Natural killer cell (primary cell): ENCODE results near the gene KIAA1671. TPM values are rescaled to one million over a fixed set of nuclear protein-coding genes. Genes with fewer than 3 reads are reported as not detected.

ENCODE experiments used
- ATAC-seq, 3 donors: fragments of 150-1000 bp in 2 of 3; fragments of 200-7000 bp in 1 of 3; cut with Tn5 transposase; 1 replicate in 1 of 3; 2 replicates in 2 of 3; pipeline ENCODE4 v1.10.0; 2021; ENCODE audit warnings: mild to moderate bottlenecking in 2 of 3, moderate library complexity in 2 of 3
- DNase-seq, 2 donors: peaks; one replicate each; pipeline versions ENCODE4 v3.0.0 to v3.0.0-alpha.2; 2013 to 2021; ENCODE audit warnings: mixed read lengths in 1 of 2
- H3K27ac ChIP-seq: one replicate; pipeline ENCODE4 v1.5.1; 2013; ENCODE audit warnings: mild to moderate bottlenecking, low read length
- H3K27me3 ChIP-seq: one replicate; pipeline ENCODE4 v1.6.1; 2013; ENCODE audit warnings: low read length; ENCODE audit not compliant: control insufficient read depth, insufficient read depth
- H3K36me3 ChIP-seq: one replicate; pipeline ENCODE4 v1.6.1; 2013; ENCODE audit warnings: low read length; ENCODE audit not compliant: control insufficient read depth, insufficient read depth
- H3K4me1 ChIP-seq: one replicate; pipeline ENCODE4 v1.6.1; 2013; ENCODE audit warnings: low read length; ENCODE audit not compliant: control insufficient read depth, insufficient read depth
- H3K4me3 ChIP-seq: one replicate; pipeline ENCODE4 v1.5.1; 2013; ENCODE audit warnings: low read length
- H3K9me3 ChIP-seq: one replicate; pipeline ENCODE4 v1.6.1; 2013; ENCODE audit warnings: low read length; ENCODE audit not compliant: control insufficient read depth, insufficient read depth
- H3K27ac Mint-ChIP-seq, 2 donors: one replicate each; pipeline ENCODE4 v1.8.0; 2022; ENCODE audit warnings: mild to moderate bottlenecking in 2 of 2, mixed read lengths in 2 of 2, moderate library complexity in 1 of 2
- H3K27me3 Mint-ChIP-seq, 2 donors: one replicate each; pipeline ENCODE4 v1.8.0; 2022; ENCODE audit warnings: low read depth in 2 of 2, mixed read lengths in 2 of 2
- H3K36me3 Mint-ChIP-seq: one replicate; pipeline ENCODE4 v1.8.0; 2022; ENCODE audit warnings: mixed read lengths
- H3K4me1 Mint-ChIP-seq, 2 donors: one replicate each; pipeline ENCODE4 v1.8.0; 2022; ENCODE audit warnings: mixed read lengths in 2 of 2
- H3K4me3 Mint-ChIP-seq: one replicate; pipeline ENCODE4 v1.8.0; 2022; ENCODE audit warnings: mild to moderate bottlenecking, moderate library complexity, mixed read lengths
- H3K9me3 Mint-ChIP-seq, 2 donors: one replicate each; pipeline ENCODE4 v1.8.0; 2022; ENCODE audit warnings: mixed read lengths in 2 of 2
- WGBS: methylation state at CpG from one replicate; pipeline ENCODE4 v1.1.7; 2013; ENCODE audit warnings: missing lambda C conversion rate; ENCODE audit not compliant: insufficient coverage; 5-methylcytosine and 5-hydroxymethylcytosine counted together
- intact Hi-C: fragments of 100-400 bp; cut with micrococcal nuclease; formaldehyde crosslinking; loops from one replicate; pipeline ENCODE4 v1.14.2; 2022
- total RNA-seq, 4 donors: library from RNA; stranded (reverse); fragments of 120-200 nt in 1 of 4; gene quantifications; one replicate each; pipeline versions ENCODE4 v1.2.3 to v1.2.4, GENCODE V29; 2013 to 2022
- TF ChIP-seq, protein P1 (sequence below): fragments of 200-600 bp; IDR thresholded peaks from one replicate; pipeline ENCODE4 v1.8.0; 2022; ENCODE audit warnings: antibody characterized with exemption

The KIAA1671 gene
- total RNA-seq, 3 donors from 2014 or later (not counting 1 experiment from before 2014, with no cell fraction given), result 3.6 to 24.0 (median 7.3) TPM

- ATAC-seq (no peak), DNase-seq (no peak)
- no peak overlapping the region for H3K27ac Mint-ChIP-seq
- no peak overlapping the region for H3K4me3 ChIP-seq
- H3K36me3 ChIP-seq, result no peaks in the 10 kb centered on the region
- WGBS, result 94% methylated on average over 1 of the region's 1 CpG
- no peaks in the 10 kb centered on the region for H3K9me3 ChIP-seq
- H3K9me3 Mint-ChIP-seq, result no peaks in the 10 kb centered on the region
- peak overlapping the region; percentile 25 for H3K4me3 Mint-ChIP-seq
- H3K27ac ChIP-seq, result no peak overlapping the region
- H3K27me3 Mint-ChIP-seq, result peaks cover 2 to 5% of the 10 kb centered on the region in 2 donors
- peaks cover 22% of the 10 kb centered on the region for H3K4me1 ChIP-seq
- H3K36me3 Mint-ChIP-seq, result no peaks in the 10 kb centered on the region
- TF ChIP-seq, protein P1, sequence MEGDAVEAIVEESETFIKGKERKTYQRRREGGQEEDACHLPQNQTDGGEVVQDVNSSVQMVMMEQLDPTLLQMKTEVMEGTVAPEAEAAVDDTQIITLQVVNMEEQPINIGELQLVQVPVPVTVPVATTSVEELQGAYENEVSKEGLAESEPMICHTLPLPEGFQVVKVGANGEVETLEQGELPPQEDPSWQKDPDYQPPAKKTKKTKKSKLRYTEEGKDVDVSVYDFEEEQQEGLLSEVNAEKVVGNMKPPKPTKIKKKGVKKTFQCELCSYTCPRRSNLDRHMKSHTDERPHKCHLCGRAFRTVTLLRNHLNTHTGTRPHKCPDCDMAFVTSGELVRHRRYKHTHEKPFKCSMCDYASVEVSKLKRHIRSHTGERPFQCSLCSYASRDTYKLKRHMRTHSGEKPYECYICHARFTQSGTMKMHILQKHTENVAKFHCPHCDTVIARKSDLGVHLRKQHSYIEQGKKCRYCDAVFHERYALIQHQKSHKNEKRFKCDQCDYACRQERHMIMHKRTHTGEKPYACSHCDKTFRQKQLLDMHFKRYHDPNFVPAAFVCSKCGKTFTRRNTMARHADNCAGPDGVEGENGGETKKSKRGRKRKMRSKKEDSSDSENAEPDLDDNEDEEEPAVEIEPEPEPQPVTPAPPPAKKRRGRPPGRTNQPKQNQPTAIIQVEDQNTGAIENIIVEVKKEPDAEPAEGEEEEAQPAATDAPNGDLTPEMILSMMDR, result no peak
- no peaks in the 10 kb centered on the region for H3K27me3 ChIP-seq
- H3K4me1 Mint-ChIP-seq, result peaks cover 20 to 23% of the 10 kb centered on the region in 2 donors
- intact Hi-C loops, result no loop called here
These were observed 31.6 kb downstream of the KIAA1671 start for GRCh38 chr22:24984122-24984521.

DNA sequence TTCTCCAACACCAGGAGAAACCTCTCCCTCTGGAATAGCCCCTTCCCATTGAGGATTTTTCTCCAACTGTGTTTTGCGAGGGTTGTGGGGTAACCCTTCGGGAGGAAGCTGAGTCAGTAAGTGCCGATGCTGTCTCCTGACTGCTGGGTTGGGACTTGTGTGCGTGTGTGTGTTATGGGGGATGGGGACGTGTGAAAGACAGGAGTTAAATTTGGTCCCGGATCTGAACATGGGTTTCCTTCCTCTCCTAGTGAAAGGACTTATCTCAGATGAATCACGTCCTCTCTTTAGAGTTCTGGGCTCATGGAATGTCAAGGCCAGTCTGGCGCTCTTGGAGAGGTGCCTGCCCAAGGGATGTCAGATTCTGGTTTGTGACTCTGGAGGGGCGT is 33.3 kb downstream of the KIAA1671 start:
- peak; percentile 15 to 76 (median 68) for ATAC-seq
- no peak overlapping the region for H3K4me3 ChIP-seq

GRCh38 chr22:24986816-24987215 is 34.3 kb downstream of the KIAA1671 start:
- H3K4me1 Mint-ChIP-seq, result peaks cover 20 to 28% of the 10 kb centered on the region in 2 donors
- DNase-seq (peak in 1 of 2 donors; percentile 31), ATAC-seq (peak in 2 of 3 donors; percentile 67 to 68)

More for the DNA sequence above, 33.3 kb downstream of the KIAA1671 start:
- peak in 1 of 2 donors; percentile 10 for DNase-seq
- Histone ChIP-seq H3K36me3 (no peaks in the 10 kb centered on the region), H3K27me3 (no peaks in the 10 kb centered on the region), H3K27ac (no peak overlapping the region), H3K9me3 (no peaks in the 10 kb centered on the region), H3K4me1 (peaks cover 22% of the 10 kb centered on the region)
- peak overlapping the region; percentile 54 for H3K4me3 Mint-ChIP-seq
- H3K9me3 Mint-ChIP-seq, result no peaks in the 10 kb centered on the region
- H3K4me1 Mint-ChIP-seq, result peaks cover 20 to 28% of the 10 kb centered on the region in 2 donors
- H3K27me3 Mint-ChIP-seq, result peaks cover 9 to 12% of the 10 kb centered on the region in 2 donors
- TF ChIP-seq, protein P1, result no peak
- H3K27ac Mint-ChIP-seq, result peak overlapping the region in 1 of 2 donors; percentile 75
- 14% methylated on average over 9 of the region's 9 CpGs for WGBS
- intact Hi-C loops, result no loop called here
- no peaks in the 10 kb centered on the region for H3K36me3 Mint-ChIP-seq

More at GRCh38 chr22:24986816-24987215, 34.3 kb downstream of the KIAA1671 start:
- H3K4me3 Mint-ChIP-seq, result no peak overlapping the region
- no peaks in the 10 kb centered on the region for H3K9me3 ChIP-seq
- no peak overlapping the region for H3K27ac Mint-ChIP-seq
- peaks cover 9 to 15% of the 10 kb centered on the region in 2 donors for H3K27me3 Mint-ChIP-seq
- no peaks in the 10 kb centered on the region for H3K27me3 ChIP-seq
- peaks cover 22% of the 10 kb centered on the region for H3K4me1 ChIP-seq
- H3K27ac ChIP-seq, result no peak overlapping the region
- H3K36me3 Mint-ChIP-seq, result no peaks in the 10 kb centered on the region
- H3K36me3 ChIP-seq, result no peaks in the 10 kb centered on the region
- no peak overlapping the region for H3K4me3 ChIP-seq
- WGBS, result 88% methylated on average over 2 of the region's 4 CpGs
- no peaks in the 10 kb centered on the region for H3K9me3 Mint-ChIP-seq
- TF ChIP-seq, protein P1, result no peak
- intact Hi-C loops, result no loop called here
